ENCODE measurements around the gene ADRA2C.

The ADRA2C gene

GRCh38 chr4:3718462-3718861 lies 47.7 kb upstream of the ADRA2C start:
- no peaks in the 10 kb centered on the region for H3K9me2 ChIP-seq (replicated peaks; ENCODE audit: control insufficient read depth, low read length)
- H3K79me2 ChIP-seq (ENCODE audit: control insufficient read depth, low read length), result no peaks in the 10 kb centered on the region
- no peak overlapping the region for H3K4me3 ChIP-seq (ENCODE audit: low read length)
- H3K9me3 ChIP-seq (ENCODE audit: control insufficient read depth, insufficient read depth, low read length), result no peaks in the 10 kb centered on the region
- no peaks in the 10 kb centered on the region for H3K4me1 ChIP-seq (ENCODE audit: control insufficient read depth, low read length)
- H3K27ac ChIP-seq (ENCODE audit: low read depth, low read length), result no peak overlapping the region
- TF ChIP-seq CTCF (IDR thresholded peaks at IDR 0.05; ENCODE audit: low read depth, low read length, poor library complexity, severe bottlenecking) (no peak), EZH2phosphoT487 (IDR thresholded peaks at IDR 0.05; ENCODE audit: borderline replicate concordance, low read length) (no peak)
- no peak overlapping the region for H3K4me2 ChIP-seq (ENCODE audit: low read length)
- no peaks in the 10 kb centered on the region for H4K20me1 ChIP-seq (ENCODE audit: control insufficient read depth, insufficient read depth, low read depth, low read length)
- no peaks in the 10 kb centered on the region for H3F3A ChIP-seq (ENCODE audit: control insufficient read depth, insufficient read depth)
- H3K36me3 ChIP-seq (ENCODE audit: control insufficient read depth, low read length), result no peaks in the 10 kb centered on the region
- H3K27me3 ChIP-seq (ENCODE audit: control insufficient read depth, low read length), result no peaks in the 10 kb centered on the region

- Histone ChIP-seq H3K27ac (ENCODE audit: low read depth, low read length) (no peak overlapping the region), H3K4me1 (ENCODE audit: control insufficient read depth, low read length) (peaks cover 6% of the 10 kb centered on the region), H3K36me3 (ENCODE audit: control insufficient read depth, low read length) (no peaks in the 10 kb centered on the region), H3K9me2 (replicated peaks; ENCODE audit: control insufficient read depth, low read length) (no peaks in the 10 kb centered on the region), H3K79me2 (ENCODE audit: control insufficient read depth, low read length) (no peaks in the 10 kb centered on the region), H3K4me2 (ENCODE audit: low read length) (no peak overlapping the region), H3K27me3 (ENCODE audit: control insufficient read depth, low read length) (no peaks in the 10 kb centered on the region), H3K4me3 (ENCODE audit: low read length) (no peak overlapping the region), H3F3A (ENCODE audit: control insufficient read depth, insufficient read depth) (no peaks in the 10 kb centered on the region), H4K20me1 (ENCODE audit: control insufficient read depth, insufficient read depth, low read depth, low read length) (no peaks in the 10 kb centered on the region), H3K9me3 (ENCODE audit: control insufficient read depth, insufficient read depth, low read length) (no peaks in the 10 kb centered on the region)
- no peak for TF ChIP-seq CTCF (IDR thresholded peaks at IDR 0.05; ENCODE audit: low read depth, low read length, poor library complexity, severe bottlenecking)
- TF ChIP-seq EZH2phosphoT487 (IDR thresholded peaks at IDR 0.05; ENCODE audit: borderline replicate concordance, low read length), result no peak
Measured at GRCh38 chr4:3719191-3719590, 47.0 kb upstream of the ADRA2C start.

GRCh38 chr4:3719836-3720235 lies 46.3 kb upstream of the ADRA2C start:
- no peaks in the 10 kb centered on the region for H4K20me1 ChIP-seq (ENCODE audit: control insufficient read depth, insufficient read depth, low read depth, low read length)
- no peak overlapping the region for H3K4me2 ChIP-seq (ENCODE audit: low read length)
- H3K27ac ChIP-seq (ENCODE audit: low read depth, low read length), result no peak overlapping the region
- H3K9me3 ChIP-seq (ENCODE audit: control insufficient read depth, insufficient read depth, low read length), result no peaks in the 10 kb centered on the region
- no peak overlapping the region for H3K4me3 ChIP-seq (ENCODE audit: low read length)
- H3K9me2 ChIP-seq (replicated peaks; ENCODE audit: control insufficient read depth, low read length), result no peaks in the 10 kb centered on the region
- no peaks in the 10 kb centered on the region for H3F3A ChIP-seq (ENCODE audit: control insufficient read depth, insufficient read depth)
- peaks cover 9% of the 10 kb centered on the region for H3K4me1 ChIP-seq (ENCODE audit: control insufficient read depth, low read length)
- H3K36me3 ChIP-seq (ENCODE audit: control insufficient read depth, low read length), result no peaks in the 10 kb centered on the region
- H3K79me2 ChIP-seq (ENCODE audit: control insufficient read depth, low read length), result no peaks in the 10 kb centered on the region
- no peaks in the 10 kb centered on the region for H3K27me3 ChIP-seq (ENCODE audit: control insufficient read depth, low read length)
- TF ChIP-seq CTCF (IDR thresholded peaks at IDR 0.05; ENCODE audit: low read depth, low read length, poor library complexity, severe bottlenecking), result no peak
- TF ChIP-seq EZH2phosphoT487 (IDR thresholded peaks at IDR 0.05; ENCODE audit: borderline replicate concordance, low read length), result no peak

- Histone ChIP-seq H3K4me3 (ENCODE audit: low read length) (no peak overlapping the region), H3K4me2 (ENCODE audit: low read length) (no peak overlapping the region), H3K27ac (ENCODE audit: low read depth, low read length) (no peak overlapping the region), H3K79me2 (ENCODE audit: control insufficient read depth, low read length) (no peaks in the 10 kb centered on the region), H3K36me3 (ENCODE audit: control insufficient read depth, low read length) (no peaks in the 10 kb centered on the region), H3K9me2 (replicated peaks; ENCODE audit: control insufficient read depth, low read length) (no peaks in the 10 kb centered on the region), H3K27me3 (ENCODE audit: control insufficient read depth, low read length) (no peaks in the 10 kb centered on the region), H3K4me1 (ENCODE audit: control insufficient read depth, low read length) (peaks cover 9% of the 10 kb centered on the region), H4K20me1 (ENCODE audit: control insufficient read depth, insufficient read depth, low read depth, low read length) (no peaks in the 10 kb centered on the region), H3F3A (ENCODE audit: control insufficient read depth, insufficient read depth) (no peaks in the 10 kb centered on the region), H3K9me3 (ENCODE audit: control insufficient read depth, insufficient read depth, low read length) (no peaks in the 10 kb centered on the region)
- no peak for TF ChIP-seq CTCF (IDR thresholded peaks at IDR 0.05; ENCODE audit: low read depth, low read length, poor library complexity, severe bottlenecking)
- TF ChIP-seq EZH2phosphoT487 (IDR thresholded peaks at IDR 0.05; ENCODE audit: borderline replicate concordance, low read length), result no peak
Measured at GRCh38 chr4:3720466-3720865, 45.7 kb upstream of the ADRA2C start.
